GM19463 (cell line): Measurements from ENCODE around the gene ZNF628.
"Not testable (repeated sequence)": the region's sequence is repeated elsewhere in the genome, so short reads cannot be mapped to it uniquely, and the experiment has no call there.

Experiments
- ATAC-seq: cut with Tn5 transposase; IDR thresholded peaks from one replicate; pipeline ENCODE4 v1.9.1; 2021; ENCODE audit warnings: mild to moderate bottlenecking, moderate library complexity; ENCODE audit not compliant: unreplicated experiment

Gene ZNF628

DNA sequence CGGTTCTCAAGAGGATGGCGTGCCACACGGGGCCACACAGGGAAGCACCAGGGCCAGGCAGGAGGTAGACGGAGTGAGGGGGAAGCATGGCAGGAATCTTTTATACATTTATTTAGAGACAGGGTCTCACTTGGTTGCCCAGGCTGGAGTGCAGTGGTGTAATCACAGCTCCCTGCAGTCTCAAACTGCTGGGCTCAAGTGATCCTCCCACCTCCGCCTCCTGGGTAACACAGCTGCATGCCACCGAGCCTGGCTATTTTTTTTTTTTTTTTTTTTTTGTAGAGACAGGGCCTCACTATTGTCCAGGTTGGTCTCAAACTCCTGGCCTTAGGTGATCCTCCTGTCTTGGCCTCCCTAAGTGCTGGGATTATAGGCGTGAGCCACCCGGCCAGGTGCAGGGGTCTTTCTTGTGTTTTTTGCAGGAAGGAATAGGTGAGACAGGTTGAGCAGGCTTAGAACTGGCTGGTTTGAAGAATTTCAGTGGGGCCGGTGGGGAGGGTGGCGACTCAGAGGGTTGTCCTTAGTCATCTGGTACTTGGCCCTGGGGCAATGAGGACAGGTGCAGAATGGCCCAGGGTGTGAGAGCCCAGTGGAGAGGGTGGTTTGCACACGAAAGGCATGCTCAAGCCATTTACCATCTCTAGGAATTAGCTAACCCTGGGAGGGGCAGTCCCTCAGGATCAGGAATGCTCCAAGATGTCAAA, 19.4 kb downstream of the ZNF628 start:
- ATAC-seq, result no peak

DNA sequence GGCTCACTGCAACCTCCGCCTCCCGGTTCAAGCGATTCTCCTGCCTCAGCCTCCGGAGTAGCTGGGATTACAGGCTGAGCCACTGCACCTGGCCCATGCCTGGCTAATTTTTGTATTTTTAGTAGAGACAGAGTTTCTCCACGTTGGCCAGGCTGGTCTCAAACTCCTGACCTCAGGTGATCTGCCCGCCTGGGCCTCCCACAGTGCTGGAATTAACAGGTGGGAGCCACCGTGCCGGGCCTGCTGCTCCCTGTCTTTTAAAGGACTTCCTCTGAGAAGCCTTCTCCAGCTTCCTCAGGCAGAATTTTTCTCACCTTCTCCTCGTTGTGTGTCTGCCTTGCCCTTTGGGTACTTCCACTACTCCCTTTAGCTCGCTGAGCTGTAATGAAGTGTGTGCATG, 20.4 kb downstream of the ZNF628 start:
- ATAC-seq, result not testable (repeated sequence)

DNA sequence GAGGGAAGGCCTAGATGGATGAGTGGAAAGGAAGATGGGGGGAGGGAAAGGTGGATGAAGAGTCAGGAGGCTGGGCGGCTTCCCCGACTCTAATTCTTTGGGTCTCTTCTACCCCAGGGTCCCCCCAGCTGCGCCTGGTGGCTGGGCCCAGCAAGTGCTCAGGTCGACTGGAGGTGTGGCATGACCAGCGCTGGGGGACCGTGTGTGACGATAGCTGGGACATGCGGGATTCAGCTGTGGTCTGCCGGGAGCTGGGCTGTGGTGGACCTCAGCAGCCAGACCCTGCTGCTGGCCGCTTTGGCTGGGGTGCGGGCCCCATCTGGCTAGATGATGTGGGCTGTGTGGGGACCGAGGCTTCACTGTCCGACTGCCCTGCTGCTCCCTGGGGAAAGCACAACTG, 21.3 kb downstream of the ZNF628 start:
- ATAC-seq, result no peak

DNA sequence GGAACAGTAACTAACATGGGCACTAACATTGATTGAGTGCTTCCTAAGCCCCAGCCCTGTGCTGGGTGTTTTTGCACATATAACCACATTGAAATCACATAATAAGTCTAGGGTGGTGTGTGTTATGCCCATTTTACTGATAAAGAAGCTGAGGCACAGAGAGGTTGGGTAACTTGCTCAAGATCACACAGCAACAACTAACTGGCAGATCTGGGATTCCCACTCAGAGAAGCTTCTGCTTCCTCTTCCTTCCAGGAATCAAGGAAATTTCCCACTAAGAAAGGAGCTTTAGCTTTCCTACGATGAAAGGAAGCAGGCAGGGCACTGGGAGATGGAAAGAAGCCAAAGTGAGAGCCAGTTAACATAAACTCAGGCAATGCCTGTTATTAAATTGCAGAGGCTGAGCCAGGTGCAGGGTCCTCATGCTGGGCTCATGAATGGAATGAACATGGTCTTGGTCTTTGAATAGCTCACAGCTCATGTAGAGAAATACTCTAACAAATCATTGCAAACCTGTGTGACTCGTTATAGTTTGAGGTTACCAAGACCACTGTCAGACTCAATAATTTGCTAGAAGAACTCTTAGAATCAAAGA, 21.9 kb downstream of the ZNF628 start:
- ATAC-seq, result no peak

DNA sequence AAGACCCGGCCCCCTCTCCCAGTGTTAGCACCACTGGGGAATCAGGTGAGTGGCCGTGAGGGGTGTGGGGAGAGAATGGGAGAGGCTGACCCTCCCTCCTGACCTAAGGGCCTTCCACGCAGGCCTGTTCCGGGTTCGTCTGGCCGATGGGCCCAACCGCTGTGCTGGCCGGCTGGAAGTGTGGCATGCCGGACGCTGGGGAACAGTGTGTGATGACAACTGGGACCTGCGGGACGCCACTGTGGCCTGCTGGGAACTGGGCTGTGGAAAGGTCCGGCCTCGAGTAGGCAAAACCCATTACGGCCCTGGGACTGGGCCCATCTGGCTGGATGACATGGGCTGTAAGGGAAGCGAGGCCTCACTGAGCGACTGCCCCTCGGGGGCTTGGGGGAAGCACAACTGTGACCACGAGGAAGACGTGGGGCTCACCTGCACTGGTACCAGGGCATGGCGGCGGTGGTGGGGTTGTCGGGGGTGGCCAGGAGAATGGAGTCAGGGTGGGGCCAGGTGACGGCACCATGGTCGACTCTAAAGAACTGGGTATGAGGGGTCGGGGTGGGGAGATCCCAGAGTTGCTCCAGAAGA, 24.0 kb downstream of the ZNF628 start:
- no peak for ATAC-seq

DNA sequence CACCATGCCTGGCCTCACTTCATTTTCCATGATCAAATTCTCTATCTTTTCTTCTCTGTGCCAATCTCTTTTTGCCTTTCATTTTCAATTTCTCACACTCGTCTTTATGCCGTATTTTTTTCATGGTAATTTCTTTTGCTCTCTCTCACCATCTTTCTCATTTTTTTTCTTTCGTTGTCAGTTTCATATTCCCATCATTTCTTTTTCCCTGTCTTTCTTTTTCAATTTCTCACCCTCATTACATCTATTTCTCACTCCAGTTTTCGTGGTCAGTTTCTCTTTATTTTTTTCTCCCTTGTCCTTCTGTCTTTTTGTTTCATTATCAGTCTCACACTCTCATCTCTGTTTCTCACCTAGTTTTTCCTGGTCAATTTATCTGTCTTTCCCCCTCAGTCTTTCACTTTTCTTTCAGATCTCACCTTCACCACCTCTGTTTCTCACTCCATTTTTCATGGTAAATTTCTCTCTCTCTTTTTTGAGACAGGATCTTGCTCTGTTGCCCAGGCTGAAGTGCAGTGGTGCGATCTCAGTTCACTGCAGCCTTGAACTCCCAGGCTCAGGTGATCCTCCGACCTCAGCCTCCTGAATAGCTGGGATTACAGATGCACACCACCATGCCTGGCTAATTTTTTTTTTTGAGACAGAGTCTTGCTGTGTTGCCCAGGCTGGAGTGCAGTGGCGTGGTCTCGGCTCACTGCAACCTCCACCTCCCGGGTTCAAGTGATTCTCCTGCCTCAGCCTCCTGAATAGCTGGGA, 26.0 kb downstream of the ZNF628 start:
- ATAC-seq, result no peak

DNA sequence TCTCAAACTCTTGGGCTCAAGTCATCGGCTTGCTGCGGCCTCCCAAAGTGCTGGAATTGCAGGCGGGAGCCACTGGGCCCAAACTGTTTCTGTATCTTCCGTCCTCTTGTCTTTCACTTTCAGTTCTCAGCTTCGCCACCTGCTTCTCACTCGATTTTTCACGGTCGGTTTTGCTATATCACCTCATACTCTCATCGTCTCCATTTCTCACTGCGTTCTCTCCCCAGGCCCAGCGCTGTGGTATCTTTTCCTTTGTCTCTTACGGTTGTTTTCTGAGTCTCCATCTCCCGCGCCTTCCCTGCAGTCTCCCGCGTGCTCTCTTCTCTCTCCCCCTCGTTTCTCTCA, 26.7 kb downstream of the ZNF628 start:
- ATAC-seq, result no peak

DNA sequence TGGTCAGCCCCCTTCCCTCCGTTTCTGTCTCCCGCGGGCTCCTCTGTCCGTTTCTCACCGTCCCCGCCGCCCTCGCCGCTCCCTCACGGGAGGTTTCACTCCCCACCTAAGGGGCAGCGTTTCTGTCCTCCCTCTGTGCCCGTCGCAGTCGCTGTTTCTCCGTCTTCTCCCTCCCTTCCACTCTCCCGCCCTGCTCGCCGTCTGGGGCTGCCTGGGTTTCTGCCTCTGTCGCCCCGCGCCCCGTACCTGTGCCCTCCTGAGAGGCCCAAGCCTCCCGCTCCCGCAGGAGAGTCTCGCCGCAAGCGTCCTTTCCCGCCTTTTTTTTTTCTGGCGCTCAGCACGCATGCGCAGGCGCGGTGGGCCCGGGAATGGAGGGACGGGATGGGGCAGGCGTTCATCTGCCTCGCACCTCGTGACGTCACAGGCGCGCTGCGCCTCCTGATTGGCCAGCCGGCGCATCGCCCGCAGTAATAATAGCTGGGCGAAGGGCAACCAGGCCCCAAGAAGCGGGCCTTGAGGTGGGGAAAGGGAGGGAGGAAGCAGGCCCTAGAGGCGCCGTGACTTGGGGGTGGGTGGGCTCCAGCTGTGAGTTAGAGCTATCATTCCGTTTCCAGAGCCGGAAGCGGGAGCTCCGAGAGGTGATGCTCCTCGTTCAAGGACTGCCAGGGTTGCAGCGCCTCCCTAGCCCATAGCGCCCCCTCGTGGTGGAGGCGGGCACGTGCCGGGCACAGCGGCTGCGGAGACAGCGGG, 27.3 kb downstream of the ZNF628 start:
- peak; percentile 98 for ATAC-seq

DNA sequence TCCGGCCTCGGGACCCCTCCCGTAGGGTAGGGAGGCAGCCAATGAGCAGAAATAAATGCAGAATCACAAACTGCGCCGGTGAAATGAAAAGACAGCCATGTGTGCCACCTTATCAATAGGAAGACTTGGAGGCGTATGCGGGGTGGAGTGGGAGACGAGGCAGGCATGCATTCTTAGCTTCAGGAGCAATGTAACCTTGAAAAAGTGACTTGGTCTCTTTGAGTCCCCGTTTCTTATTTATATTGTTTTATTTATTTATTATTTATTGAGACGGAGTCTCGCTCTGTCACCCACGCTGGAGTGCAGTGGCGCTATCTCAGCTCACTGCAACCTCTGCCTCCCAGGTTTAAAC, 27.8 kb downstream of the ZNF628 start:
- no peak for ATAC-seq

DNA sequence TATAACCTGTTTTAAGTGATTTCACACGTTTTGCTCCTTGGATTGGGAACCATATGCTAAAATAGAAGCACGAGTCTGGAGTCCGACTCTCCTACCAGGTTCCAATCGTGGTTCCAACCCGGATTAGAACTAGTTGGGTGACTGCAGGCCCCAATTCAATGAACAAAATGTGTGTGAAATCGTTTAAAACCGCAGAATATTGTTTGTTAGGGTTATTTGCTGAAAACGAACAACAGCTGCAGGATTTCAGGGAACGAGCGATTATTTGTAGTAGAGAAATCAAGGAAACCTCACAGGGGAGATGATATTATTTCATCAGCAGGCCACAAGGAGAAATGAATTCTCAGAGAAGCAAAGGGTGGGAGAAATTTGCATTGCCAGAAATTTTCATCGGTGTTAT, 28.6 kb downstream of the ZNF628 start:
- ATAC-seq, result no peak

DNA sequence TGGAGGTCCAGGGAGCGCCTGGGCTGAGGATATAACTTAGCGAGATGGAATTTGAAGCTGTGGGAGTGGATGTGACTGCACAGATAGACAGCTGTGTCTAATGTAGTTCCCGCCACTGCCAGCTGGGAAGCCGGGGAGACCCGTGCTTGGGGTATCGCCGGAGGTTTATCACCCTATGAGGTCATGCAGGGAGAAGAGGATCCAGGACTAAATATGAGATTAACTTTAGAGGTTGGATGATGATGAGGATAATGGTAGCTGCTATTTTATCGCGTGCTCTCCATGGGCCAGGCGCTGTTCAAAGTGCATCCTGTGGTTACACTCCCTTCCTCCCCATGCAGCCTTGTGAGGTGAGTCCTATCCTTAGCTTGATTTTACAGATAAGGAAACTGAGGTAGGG, 31.7 kb downstream of the ZNF628 start:
- ATAC-seq, result no peak

DNA sequence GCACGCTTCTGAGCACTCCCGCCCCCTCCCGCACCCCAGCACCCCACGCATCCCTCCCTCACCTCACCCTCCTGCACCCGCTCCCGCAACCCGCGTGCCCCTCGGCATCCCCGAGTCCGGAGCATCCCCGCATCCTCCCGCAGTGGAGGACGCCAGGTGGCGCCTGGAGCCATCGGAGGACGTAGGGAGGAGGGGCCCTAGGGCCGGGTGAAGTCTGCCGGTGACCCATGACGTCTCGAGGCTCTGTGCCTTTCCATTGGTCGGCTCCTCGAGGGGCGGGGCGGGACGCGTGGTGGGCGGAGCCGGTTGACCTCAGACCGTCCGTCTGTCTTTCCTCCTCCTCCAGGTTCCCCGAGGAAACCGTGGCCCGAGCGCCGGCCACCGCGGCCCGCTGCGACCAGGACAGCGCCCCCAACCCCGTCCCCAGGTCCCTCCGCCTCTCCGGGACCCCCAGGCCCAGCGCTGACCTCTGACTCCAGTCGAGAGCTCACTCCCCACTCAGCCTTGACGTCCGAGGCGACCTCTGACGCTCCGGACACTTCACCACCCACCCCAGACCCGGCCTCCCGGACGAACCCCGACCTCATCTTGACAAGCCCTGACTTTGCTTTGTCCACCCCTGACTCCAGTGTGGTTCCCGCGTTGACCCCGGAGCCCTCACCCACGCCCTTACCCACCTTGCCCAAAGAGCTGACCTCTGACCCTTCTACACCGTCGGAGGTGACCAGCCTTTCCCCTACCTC, 40.6 kb downstream of the ZNF628 start:
- ATAC-seq, result peak; percentile 99

DNA sequence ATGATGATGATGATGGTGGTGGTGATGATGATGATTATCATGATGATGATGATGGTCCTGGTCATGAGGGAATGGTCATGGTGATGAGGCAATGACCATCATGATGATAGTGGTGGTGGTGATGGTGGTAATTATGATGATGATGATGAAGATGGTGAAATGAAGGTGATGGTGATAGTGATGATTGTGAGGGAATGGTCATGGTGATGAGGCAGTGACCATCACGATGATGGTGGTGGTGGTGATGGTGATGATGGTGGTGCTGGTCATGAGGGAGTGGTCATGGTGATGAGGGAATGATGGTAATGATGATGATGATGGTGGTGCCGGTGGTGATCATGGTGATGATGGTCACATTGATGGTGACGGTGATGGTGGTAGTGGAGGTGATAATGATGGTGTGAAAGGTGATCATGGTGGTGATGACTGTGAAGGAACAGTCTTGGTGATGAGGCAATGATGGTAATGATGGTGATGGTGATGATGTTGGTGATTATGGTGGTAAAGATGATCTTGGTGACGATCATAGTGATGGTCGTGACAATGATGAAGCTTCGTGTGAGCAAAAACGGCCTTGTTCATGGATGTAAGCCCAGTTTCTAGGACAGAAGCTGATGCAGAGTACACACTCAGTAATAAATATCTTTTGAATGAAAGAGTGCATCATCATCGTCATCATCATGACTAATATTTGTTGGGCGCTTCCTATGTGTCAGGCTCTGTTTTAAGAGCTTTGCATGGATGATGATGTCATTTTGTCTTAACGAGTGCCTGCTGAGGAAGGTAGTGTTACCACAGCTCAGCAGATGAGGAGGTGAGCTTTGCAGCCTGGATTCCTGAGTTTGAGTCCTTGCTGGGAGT, 43.3 kb downstream of the ZNF628 start:
- ATAC-seq, result no peak

DNA sequence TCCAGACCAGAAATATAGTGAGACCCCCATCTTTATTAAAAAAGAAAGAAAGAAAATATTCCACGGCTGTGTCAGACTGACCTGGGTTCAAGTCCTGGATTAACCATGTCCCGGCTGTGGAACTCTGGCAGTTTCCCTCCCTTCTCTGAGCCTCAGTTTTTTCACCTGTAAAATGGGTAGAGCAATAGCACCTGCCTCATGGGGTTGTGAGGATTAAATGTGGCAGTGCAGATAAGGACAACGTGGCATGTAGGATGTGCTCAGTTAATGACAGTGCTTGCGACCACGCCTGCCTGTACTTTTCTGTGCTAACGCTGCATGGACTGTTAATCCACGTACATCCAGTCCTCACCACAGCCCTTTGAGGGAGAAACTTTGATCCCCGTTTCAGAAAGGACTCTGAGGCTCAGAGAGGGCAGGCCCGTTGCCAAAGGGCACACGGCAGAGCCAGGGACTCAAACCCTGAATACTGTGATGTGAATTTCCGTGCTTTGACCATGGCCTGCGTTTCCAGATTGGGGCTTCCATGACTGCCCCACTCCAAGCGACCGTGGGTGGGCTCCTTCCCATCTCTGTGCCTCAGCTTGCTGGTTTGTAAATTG, 44.4 kb downstream of the ZNF628 start:
- ATAC-seq, result no peak

DNA sequence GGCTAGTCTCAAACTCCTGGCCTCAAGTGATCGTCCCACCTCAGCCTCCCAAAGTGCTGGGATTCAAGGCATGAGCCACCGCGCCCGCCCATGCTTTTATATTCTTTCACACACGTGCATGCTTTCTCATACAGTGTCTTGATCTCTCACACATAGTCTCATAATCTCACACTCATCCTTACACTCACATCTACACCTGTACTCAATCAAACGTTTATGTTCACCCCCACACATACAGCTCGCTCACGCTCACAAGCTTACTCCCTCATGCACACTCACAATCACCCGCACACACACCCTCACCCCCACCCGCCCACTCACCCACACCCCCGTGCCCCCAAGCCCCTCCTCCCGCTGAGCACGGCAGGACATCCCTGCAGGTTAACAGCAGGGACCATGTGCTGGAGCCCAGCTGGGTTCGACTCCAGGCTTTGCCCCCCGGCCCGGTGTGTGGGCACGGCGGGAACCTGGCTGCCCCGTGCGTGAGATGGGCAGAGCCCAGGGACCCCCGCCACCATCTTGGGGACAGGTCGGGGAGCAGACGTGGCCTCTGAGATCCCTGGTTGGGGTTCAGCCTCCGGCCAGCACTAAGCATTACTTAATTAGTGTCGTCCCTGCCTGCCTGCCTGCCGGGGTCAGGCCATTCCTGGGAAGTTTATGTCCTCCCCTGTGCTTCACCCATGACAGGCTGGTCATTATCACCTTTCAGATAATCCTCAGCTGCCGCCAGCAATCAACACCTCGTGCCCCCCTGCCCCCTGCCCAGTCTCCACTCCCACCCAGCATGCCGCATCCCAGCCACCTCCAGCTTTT, 49.1 kb downstream of the ZNF628 start:
- no peak for ATAC-seq

DNA sequence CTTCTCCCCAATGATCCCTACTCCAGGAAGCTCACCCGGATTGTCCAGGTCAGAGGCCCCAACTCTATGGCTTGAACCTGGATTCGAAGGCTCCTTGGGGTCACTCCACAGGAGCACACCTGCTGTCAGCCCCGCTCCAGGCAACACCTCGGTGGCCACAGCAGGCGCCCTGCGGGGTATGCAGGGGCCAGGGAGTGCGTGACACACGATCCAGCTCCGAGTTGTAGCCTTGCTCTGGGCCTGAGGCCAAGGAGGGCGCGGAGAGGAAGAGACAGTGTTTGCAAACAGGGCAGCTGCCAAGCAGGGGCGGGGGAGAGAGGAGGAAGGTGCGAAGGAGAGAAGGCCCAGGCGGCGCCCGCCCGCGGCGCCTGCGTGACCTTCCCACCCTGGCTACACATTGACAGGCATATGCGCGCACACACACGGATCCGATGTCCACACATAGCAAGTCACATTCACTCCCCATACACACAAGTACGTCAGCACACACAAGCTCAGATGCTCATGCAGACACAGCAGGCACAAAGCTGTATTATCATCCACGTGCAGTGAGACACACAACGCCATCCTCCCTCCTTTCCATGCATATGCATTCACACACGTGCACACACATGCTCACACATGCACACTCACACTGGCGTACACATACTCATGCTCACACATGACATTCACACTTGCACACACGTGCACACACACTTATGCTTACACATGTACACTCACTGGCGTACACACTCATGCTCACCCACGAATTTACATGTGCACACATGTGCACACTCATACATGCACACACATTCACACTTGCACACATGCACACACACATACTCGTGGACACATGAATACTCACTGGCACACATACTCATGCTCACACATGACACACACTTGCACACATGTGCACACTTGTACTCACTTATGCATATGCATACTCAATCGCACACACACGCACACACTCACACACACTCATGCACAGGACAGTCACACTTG, 50.1 kb downstream of the ZNF628 start:
- no peak for ATAC-seq
